ENCODE data around the gene SZT2.
"Not testable (repeated sequence)": the region's sequence is repeated elsewhere in the genome, so short reads cannot be mapped to it uniquely, and the experiment has no call there.

The SZT2 gene

DNA sequence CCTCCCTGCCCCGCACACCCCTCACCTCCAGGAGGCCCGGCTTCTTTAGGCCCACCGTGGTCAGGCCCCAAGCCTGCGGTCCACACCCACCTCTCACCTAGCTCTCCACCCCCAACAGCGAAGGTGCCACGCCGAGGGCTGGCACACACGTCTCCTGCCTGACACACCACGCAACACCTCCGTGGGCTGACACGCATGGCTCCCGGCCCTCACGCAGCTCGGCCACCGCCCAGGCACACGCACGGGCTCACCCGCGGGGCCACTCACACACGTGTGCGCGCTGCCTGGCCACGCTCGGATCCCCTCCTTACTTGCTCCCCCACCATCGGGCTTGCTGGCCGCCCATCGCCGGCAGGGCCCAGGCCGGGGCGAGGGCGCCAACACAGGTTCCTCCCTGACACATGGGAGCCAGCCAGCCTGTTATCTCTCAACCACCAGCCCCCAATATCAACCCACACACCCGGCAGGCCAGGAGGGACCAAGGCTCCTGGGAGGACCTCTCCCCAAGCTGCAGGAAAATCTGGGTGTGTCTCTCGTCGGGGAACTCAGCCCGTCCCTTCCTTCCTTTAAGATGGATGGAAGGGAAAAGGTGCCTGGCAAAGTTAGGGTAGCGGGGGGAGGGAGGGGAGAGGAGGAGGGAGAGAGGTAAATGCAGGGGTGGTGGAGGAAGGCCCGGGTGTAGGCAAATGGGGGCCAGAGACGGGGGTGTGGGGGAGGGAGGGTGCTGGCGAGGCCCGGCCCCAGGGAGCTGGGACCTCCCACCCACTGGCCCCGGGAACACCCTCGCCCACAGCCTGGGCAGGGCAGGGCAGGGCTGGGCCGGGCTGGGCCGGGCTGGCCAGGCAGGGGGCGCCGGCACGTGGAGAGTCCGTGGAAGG, 22.4 kb upstream of the SZT2 start:
- TF ChIP-seq CTCF (IDR thresholded peaks at IDR 0.05; ENCODE audit: extremely low read depth, insufficient read depth, missing control alignments) = no peak
- in situ Hi-C loops (cut with MboI; ENCODE audit: low pct_unique_long_range_greater_than_20kb, low sequenced_read_pairs, unreplicated experiment) = loop anchor here (25.0 kb wide), 1 partner anchor 130 kb away; no protein-coding TSS in a partner anchor

GRCh38 chr1:43367904-43368645, 21.6 kb upstream of the SZT2 start, which contains the start of gene ELOVL1:
Gene ELOVL1, minus strand, starts transcription at chr1:43368011. Its CDS starts 2,402 bp downstream, at chr1:43365609.
- peak; percentile 98 for DNase-seq (ENCODE audit: low spot score)
- in situ Hi-C loops (cut with MboI; ENCODE audit: low pct_unique_long_range_greater_than_20kb, low sequenced_read_pairs, unreplicated experiment) = loop anchor here (25.0 kb wide), 1 partner anchor 131 kb away; no protein-coding TSS in a partner anchor
- peak; percentile 35 for TF ChIP-seq CTCF (IDR thresholded peaks at IDR 0.05; ENCODE audit: extremely low read depth, insufficient read depth, missing control alignments)

More for the DNA sequence above, 22.4 kb upstream of the SZT2 start:
- DNase-seq (ENCODE audit: low spot score) = peak; percentile 85

- in situ Hi-C loops (cut with MboI; ENCODE audit: low pct_unique_long_range_greater_than_20kb, low sequenced_read_pairs, unreplicated experiment) = loop anchor here (25.0 kb wide), 1 partner anchor 131 kb away; no protein-coding TSS in a partner anchor
- no peak for TF ChIP-seq CTCF (IDR thresholded peaks at IDR 0.05; ENCODE audit: extremely low read depth, insufficient read depth, missing control alignments)
- DNase-seq (ENCODE audit: low spot score) = no peak
These were observed 21.1 kb upstream of the SZT2 start for GRCh38 chr1:43368646-43369020.

- not testable (repeated sequence) for DNase-seq (ENCODE audit: low spot score)
- in situ Hi-C loops (cut with MboI; ENCODE audit: low pct_unique_long_range_greater_than_20kb, low sequenced_read_pairs, unreplicated experiment) = loop anchor here (25.0 kb wide), 1 partner anchor 132 kb away; no protein-coding TSS in a partner anchor
These were observed 19.9 kb upstream of the SZT2 start for GRCh38 chr1:43369779-43370178.

DNA sequence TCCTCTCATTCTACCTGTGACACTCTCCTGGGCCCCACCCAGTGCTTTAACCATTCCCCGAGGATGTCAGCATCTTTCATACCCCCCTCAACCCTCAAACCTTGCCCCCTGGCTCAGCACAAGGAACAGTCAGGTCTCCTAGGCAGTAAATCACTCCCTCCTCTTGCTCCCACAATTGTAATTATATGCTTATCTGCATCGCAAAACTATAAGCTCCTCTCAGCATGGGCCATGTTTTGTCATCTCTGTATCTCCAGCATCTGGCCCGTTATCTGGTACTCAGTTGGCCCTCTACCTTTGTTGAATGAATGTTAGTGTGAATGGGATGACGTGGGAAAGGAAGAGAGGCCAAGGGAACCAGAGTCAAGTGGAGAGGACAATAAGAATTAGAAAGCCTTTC, 19.1 kb upstream of the SZT2 start:
- in situ Hi-C loops (cut with MboI; ENCODE audit: low pct_unique_long_range_greater_than_20kb, low sequenced_read_pairs, unreplicated experiment) = loop anchor here (25.0 kb wide), 1 partner anchor 133 kb away; no protein-coding TSS in a partner anchor
- no peak for DNase-seq (ENCODE audit: low spot score)
- TF ChIP-seq CTCF (IDR thresholded peaks at IDR 0.05; ENCODE audit: extremely low read depth, insufficient read depth, missing control alignments) = no peak

DNA sequence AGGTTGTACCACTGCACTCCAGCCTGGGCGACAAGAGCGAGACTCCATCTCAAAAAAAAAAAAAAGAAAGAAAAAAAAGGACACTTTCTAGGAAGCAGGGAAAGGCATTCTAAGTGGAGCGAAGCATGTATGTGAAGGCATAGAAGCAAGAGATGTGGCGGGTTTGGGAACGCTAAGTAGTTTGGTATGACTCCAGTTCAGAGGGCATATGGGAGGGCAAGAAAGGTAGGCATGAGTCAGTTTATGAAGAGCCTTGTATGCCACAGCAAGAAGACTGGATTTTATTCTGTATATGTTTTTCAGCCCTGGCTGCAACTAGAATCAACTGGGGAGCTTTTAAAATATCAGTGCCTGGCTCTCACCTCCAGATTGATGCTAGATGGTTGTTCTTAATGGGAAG, 17.5 kb upstream of the SZT2 start:
- DNase-seq (ENCODE audit: low spot score) = no peak
- in situ Hi-C loops (cut with MboI; ENCODE audit: low pct_unique_long_range_greater_than_20kb, low sequenced_read_pairs, unreplicated experiment) = loop anchor here (25.0 kb wide), 1 partner anchor 135 kb away; no protein-coding TSS in a partner anchor
- no peak for TF ChIP-seq CTCF (IDR thresholded peaks at IDR 0.05; ENCODE audit: extremely low read depth, insufficient read depth, missing control alignments)
